Endometrial microvascular endothelial cells (primary cell): Measurements from ENCODE around the gene PLXNA3. TPM values are rescaled to one million over a fixed set of nuclear protein-coding genes. Genes with fewer than 3 reads are reported as not detected.

Experiments used
- in situ Hi-C: cut with HindIII; loops from 2 replicates; pipeline ENCODE4 v1.10.0; 2017; ENCODE audit warnings: low sequenced_read_pairs, low pct_unique_long_range_greater_than_20kb; ENCODE audit errors: inconsistent ontology term
- total RNA-seq: library from RNA; depleted of rRNA; stranded (reverse); fragments of >200 nt; gene quantifications from one replicate; pipeline ENCODE4 v1.2.3, GENCODE V29; 2015; ENCODE audit errors: inconsistent ontology term

PLXNA3 gene
- total RNA-seq, 1 donor from 2014 or later: 8.9 TPM

- in situ Hi-C loops: no loop called here
Observed at GRCh38 chrX:154515090-154515965, 57.2 kb downstream of the PLXNA3 start.

GRCh38 chrX:154515966-154516655 is 58.0 kb downstream of the PLXNA3 start, which contains the start of gene FAM3A:
TSS of gene FAM3A (minus strand) at chrX:154516232. CDS start at chrX:154515772, 460 bp downstream.
- in situ Hi-C loops: no loop called here

- in situ Hi-C loops: no loop called here
Observed at GRCh38 chrX:154516656-154517100, 58.6 kb downstream of the PLXNA3 start.

GRCh38 chrX:154517101-154517781 is 59.2 kb downstream of the PLXNA3 start:
- in situ Hi-C loops: no loop called here

GRCh38 chrX:154519389-154519788 is 61.3 kb downstream of the PLXNA3 start:
- in situ Hi-C loops: no loop called here

- in situ Hi-C loops: no loop called here
Observed at GRCh38 chrX:154525606-154526490, 67.8 kb downstream of the PLXNA3 start.

- in situ Hi-C loops: no loop called here
Observed at GRCh38 chrX:154526901-154527675, 69.0 kb downstream of the PLXNA3 start.

Other genes with a start within 250 kb of the PLXNA3 start
- not detected for gene OPN1MW2, start 238.5 kb upstream of the PLXNA3 start, total RNA-seq
- not detected for gene OPN1MW3, start 200.7 kb upstream of the PLXNA3 start, total RNA-seq
- gene TEX28, start 163.2 kb upstream of the PLXNA3 start, total RNA-seq: not detected
- gene TKTL1, start 162.5 kb upstream of the PLXNA3 start, total RNA-seq: not detected
- 1,820 TPM for gene FLNA, start 83.6 kb upstream of the PLXNA3 start, total RNA-seq
- gene EMD, start 79.0 kb upstream of the PLXNA3 start, total RNA-seq: 67.0 TPM
- gene RPL10, start 59.9 kb upstream of the PLXNA3 start, total RNA-seq: 7,561 TPM
- 138 TPM for gene DNASE1L1, start 49.0 kb upstream of the PLXNA3 start, total RNA-seq
- gene TAFAZZIN, start 46.7 kb upstream of the PLXNA3 start, total RNA-seq: 36.1 TPM
- gene ATP6AP1, start 29.6 kb upstream of the PLXNA3 start, total RNA-seq: 108 TPM
- 110 TPM for gene GDI1, start 21.1 kb upstream of the PLXNA3 start, total RNA-seq
- 34.3 TPM for gene FAM50A, start 14.1 kb upstream of the PLXNA3 start, total RNA-seq
- gene LAGE3, start 21.0 kb downstream of the PLXNA3 start, total RNA-seq: 30.1 TPM
- gene UBL4A, start 28.3 kb downstream of the PLXNA3 start, total RNA-seq: 59.1 TPM
- gene SLC10A3, start 32.3 kb downstream of the PLXNA3 start, total RNA-seq: 33.6 TPM
- gene FAM3A, start 58.0 kb downstream of the PLXNA3 start, total RNA-seq: 44.4 TPM
- 85.4 TPM for gene G6PD, start 88.6 kb downstream of the PLXNA3 start, total RNA-seq
- 27.7 TPM for gene IKBKG, start 89.3 kb downstream of the PLXNA3 start, total RNA-seq
- gene CTAG1A, start 126.9 kb downstream of the PLXNA3 start, total RNA-seq: not detected
- gene CTAG1B, start 161.0 kb downstream of the PLXNA3 start, total RNA-seq: not detected
- not detected for gene CTAG2, start 195.3 kb downstream of the PLXNA3 start, total RNA-seq